GM18951 (cell line): Measurements from ENCODE around the gene IFNG.
"Not testable (repeated sequence)": the region's sequence is repeated elsewhere in the genome, so short reads cannot be mapped to it uniquely, and the experiment has no call there.

Source experiments
- POLR2A ChIP-seq: IDR thresholded peaks from 4 replicates; pipeline ENCODE4 v1.6.1; 2011; ENCODE audit warnings: mild to moderate bottlenecking; ENCODE audit not compliant: insufficient read length, insufficient read depth; ENCODE audit errors: extremely low read depth
- in situ Hi-C: fragments of 300-500 bp; cut with MboI; formaldehyde crosslinking; loops from one replicate; pipeline ENCODE4 v1.12.0; 2022; ENCODE audit warnings: low sequenced_read_pairs, mixed read lengths, inconsistent platforms; ENCODE audit not compliant: unreplicated experiment

Gene IFNG

GRCh38 chr12:68159681-68160304 is at the start of gene IFNG:
Gene IFNG (minus strand): TSS chr12:68159740. CDS start chr12:68159615, 125 bp downstream.
- in situ Hi-C loops, result no loop called here
- TF ChIP-seq POLR2A, result no peak

DNA sequence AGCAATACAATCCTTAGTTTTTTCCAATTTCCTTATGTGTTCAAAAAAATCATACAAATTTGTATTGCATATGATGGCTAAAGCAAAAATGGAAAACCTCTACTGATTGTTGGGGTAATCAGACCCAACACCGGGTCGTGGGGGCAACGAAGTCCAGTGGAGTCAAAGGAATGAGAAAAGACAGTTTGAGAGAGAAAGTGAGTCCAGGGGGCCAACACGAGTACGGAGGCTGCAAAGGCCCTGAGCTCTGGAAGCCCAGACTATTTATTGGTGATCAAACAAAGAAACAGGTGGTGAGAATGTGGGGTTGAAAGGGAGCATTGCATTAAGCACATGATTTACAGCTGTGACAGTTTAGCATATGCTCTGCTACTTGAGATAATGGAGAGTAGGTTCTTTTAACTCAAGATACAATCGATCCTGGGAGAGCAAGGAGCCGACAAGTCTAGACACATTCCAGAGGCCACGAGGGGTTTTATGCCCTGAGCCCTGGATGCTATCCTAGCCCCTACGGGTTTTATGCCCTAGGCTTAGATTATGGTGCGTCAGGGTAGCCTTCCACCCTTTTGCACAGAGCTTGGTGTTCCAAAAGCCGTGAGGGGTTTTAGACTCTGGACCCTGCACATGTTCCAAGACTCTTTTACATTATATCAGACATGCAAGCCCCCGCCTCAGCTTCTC is 49.6 kb upstream of the IFNG start:
- in situ Hi-C loops, result not testable (repeated sequence)

GRCh38 chr12:68207276-68207675 is 47.7 kb upstream of the IFNG start:
- no peak for TF ChIP-seq POLR2A

DNA sequence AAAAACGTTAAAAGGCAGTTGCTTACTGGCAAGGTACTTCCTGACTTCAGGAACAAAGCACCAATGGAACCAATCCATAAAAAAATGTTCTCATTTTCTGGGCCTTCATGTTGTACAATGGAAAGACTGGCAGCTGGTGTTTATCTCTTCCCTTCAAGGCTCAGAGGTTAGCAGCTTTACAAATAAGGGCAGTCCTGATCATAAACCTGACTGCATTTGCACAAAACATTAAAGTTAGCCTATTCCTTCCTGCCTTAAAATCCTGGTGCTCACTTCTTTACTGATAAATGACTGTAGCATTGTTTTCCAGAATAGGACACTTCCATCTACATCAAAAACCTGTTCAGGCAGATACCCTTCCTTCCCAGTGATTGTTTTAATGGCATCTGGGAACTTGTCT is 46.9 kb upstream of the IFNG start:
- in situ Hi-C loops, result no loop called here
- no peak for TF ChIP-seq POLR2A

More at GRCh38 chr12:68207276-68207675, 47.7 kb upstream of the IFNG start:
- in situ Hi-C loops, result no loop called here

DNA sequence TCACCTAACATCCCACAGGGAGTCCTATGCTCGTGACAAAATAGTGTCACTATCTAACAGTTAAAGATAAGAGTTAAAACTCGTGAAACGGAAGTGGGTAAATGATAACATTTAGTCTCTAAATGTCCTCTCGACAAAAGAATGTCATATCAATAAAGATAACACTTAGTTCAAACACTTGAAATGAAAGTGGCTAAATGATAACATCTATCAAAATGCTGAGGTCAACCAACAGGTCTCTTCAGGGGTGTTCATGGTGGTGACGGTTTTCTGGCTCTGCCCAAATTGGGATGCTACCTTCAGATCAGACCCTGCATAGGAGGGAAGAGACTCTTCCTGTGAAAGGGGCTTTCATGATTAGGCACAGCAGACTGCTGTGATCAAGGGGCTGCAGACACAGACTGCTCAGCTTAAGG is 43.9 kb upstream of the IFNG start:
- in situ Hi-C loops, result no loop called here
- no peak for TF ChIP-seq POLR2A

- no peak for TF ChIP-seq POLR2A
- in situ Hi-C loops, result no loop called here
These were observed 41.3 kb upstream of the IFNG start for GRCh38 chr12:68200854-68201253.

GRCh38 chr12:68199127-68199526 is 39.6 kb upstream of the IFNG start:
- no peak for TF ChIP-seq POLR2A
- in situ Hi-C loops, result no loop called here

DNA sequence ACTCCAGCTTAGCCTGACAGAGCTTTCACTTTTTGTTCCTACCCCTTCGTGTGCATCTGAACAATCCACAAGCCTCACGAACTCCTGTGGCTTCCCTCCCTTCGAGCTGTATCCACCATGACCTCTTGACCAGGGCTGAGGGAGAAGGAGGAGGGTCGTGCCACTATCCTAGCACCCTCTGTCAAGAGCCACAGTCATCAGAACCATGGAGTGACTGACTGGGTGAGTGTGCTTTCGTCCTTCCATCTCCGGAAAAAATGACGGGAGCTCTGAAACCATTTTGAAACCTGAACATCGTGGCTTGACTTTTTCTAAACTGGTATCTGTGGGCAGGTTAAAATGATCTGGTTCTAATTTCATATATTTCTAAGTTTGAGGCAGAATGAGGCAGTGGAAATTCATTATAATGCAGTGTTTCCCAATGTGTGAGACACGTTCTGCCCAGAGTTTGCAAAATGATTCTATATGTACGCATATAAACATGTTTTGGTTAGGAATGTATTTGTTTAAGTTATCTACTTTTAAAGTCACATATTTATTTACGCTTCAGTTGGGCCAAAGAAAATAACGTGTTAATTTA is 39.1 kb upstream of the IFNG start:
- TF ChIP-seq POLR2A, result no peak
- in situ Hi-C loops, result no loop called here

GRCh38 chr12:68190301-68190700 is 30.8 kb upstream of the IFNG start:
- in situ Hi-C loops, result no loop called here
- TF ChIP-seq POLR2A, result no peak

DNA sequence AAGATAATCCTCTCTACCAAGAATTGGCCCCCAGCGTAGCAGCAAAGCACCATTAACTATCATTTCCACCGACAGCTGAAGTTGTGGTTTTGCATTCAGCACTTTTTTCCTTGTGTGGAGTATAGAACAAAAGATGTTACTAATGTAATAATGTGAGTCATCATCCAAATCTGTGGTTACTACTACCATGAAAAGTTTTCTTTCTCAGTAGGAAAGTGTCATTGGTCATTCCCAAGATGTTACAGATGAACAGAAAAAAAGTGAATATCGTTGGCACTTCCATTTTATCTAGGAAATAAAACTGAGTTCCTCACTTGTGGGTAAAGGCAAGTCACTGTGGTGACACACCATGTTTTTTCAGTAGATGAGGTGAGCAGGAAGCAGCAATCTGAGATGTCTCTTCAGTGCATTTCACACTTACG is 30.3 kb upstream of the IFNG start:
- no peak for TF ChIP-seq POLR2A
- in situ Hi-C loops, result no loop called here

- no peak for TF ChIP-seq POLR2A
- in situ Hi-C loops, result no loop called here
These were observed 26.1 kb upstream of the IFNG start for GRCh38 chr12:68185598-68185997.

DNA sequence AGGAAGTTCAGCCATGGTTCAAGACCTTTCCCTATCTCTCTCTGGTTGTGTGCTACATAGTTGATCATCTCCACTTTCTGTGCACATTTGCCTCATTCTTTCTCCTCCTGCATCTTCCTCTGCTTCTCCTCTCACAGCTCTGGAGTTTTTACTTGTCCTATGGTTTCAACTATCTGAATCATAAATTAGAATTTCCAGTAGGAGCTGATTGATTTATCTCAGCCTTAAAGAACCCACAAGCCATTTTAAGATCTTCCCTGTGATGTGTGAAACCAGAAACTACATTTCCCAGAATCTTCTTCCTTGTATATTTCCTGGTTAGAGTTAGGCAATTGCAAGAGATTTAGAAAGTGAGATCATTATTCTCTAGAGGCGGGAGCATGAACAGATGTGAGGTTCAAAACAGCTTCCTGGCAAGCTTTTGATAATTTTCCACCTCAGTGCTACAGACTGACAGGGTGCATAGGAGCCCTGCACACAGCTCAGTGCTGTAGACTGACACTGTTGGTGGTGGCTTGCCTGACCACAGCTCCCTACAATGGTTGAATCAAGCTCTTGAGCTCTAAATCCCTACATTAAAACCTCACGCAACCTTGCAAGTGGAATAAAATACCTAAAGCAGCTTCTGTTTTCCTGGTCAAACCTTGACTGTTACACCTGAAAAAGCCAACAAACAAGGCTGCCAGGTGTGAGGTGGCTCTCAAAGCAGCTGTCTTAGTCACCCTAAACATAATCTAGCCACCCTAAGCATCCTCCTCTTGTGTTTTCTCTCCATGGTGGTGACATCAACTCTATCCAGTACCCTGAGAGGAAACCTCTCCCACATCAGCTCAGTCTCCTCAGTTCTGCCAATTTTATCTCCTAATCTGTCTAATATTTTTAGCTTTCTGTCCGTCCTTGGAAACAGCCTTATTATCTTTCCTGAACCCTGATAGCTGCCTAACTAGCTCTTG is 21.5 kb upstream of the IFNG start:
- TF ChIP-seq POLR2A, result no peak
- in situ Hi-C loops, result no loop called here

- no peak for TF ChIP-seq POLR2A
These were observed 19.4 kb upstream of the IFNG start for GRCh38 chr12:68178774-68179439.

GRCh38 chr12:68178184-68178583 is 18.6 kb upstream of the IFNG start:
- no peak for TF ChIP-seq POLR2A
- in situ Hi-C loops, result no loop called here

More at GRCh38 chr12:68178774-68179439, 19.4 kb upstream of the IFNG start:
- in situ Hi-C loops, result no loop called here
